22Rv1 (cell line): ENCODE measurements around the gene RPUSD1.

ENCODE experiments used
- ZFX ChIP-seq: fragments of 450-650 bp; IDR thresholded peaks from 2 replicates; pipeline ENCODE4 v1.6.1; 2017; ENCODE audit warnings: antibody characterized with exemption, borderline replicate concordance
- TF ChIP-seq, protein P1 (sequence below): fragments of 450-650 bp; IDR thresholded peaks from 2 replicates; pipeline ENCODE4 v1.5.1; 2017; ENCODE audit warnings: mild to moderate bottlenecking

GRCh38 chr16:822174-822908 lies 34.2 kb upstream of the RPUSD1 start:
- TF ChIP-seq, protein P1, sequence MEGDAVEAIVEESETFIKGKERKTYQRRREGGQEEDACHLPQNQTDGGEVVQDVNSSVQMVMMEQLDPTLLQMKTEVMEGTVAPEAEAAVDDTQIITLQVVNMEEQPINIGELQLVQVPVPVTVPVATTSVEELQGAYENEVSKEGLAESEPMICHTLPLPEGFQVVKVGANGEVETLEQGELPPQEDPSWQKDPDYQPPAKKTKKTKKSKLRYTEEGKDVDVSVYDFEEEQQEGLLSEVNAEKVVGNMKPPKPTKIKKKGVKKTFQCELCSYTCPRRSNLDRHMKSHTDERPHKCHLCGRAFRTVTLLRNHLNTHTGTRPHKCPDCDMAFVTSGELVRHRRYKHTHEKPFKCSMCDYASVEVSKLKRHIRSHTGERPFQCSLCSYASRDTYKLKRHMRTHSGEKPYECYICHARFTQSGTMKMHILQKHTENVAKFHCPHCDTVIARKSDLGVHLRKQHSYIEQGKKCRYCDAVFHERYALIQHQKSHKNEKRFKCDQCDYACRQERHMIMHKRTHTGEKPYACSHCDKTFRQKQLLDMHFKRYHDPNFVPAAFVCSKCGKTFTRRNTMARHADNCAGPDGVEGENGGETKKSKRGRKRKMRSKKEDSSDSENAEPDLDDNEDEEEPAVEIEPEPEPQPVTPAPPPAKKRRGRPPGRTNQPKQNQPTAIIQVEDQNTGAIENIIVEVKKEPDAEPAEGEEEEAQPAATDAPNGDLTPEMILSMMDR: no peak
- no peak for TF ChIP-seq ZFX
